Panc1 (cell line): Measurements from ENCODE around the gene CTBP1.

Experiments used
- CTCF ChIP-seq: fragments of 450-650 bp; IDR thresholded peaks from 2 replicates; pipeline ENCODE4 v1.5.1; 2017; ENCODE audit warnings: mild to moderate bottlenecking
- SIN3A ChIP-seq: IDR thresholded peaks from 2 replicates; pipeline ENCODE4 v1.6.1; 2012; ENCODE audit warnings: low read depth, mild to moderate bottlenecking, low read length, moderate library complexity, borderline replicate concordance; ENCODE audit not compliant: insufficient read depth

- TF ChIP-seq CTCF, result no peak
- no peak for TF ChIP-seq SIN3A
These were observed 12.8 kb downstream of the CTBP1 start for GRCh38 chr4:1236103-1236641.
